Measurements from ENCODE around the gene CDC14C.

The CDC14C gene

DNA sequence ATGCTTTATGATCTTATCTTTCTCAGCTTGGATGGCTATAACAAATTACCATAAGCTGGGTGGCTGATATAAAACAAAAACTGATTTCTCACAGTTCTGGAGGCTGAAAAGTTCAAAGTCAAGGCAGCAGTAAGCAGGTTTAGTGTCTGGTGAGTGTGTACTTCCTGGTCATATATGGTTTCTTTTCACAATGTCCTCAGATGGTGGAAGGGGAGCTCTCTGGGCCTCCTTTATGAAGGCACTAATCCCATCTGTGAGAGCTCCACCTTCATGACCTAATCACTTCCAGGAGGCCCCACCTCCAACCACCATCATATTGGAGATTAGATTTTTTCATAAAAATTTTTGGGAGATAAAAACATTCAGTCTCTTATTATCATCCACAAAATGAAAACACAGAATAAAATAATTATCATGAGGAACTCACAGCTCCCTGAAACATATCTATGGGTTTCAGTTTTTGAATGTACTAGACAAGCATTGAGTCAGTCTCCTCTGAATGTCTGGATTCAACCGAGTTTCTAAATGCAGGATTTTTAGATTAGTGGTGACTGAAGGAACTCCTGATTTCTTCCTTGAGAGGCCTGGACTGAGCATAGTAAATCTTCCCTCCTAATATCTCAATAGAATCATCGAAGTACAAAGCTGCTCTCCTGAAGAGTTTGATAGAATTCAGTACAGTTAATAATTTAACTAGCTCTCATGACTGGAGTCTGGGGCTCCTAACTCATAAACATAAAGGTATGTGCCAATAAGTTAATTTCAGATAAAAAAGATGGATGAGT lies 8.0 kb downstream of the CDC14C start:
- H3K4me3 ChIP-seq (ENCODE audit: low read depth in 1 of 2, low read length in 2 of 2): no peak overlapping the region
- H3K36me3 ChIP-seq (ENCODE audit: control insufficient read depth in 1 of 2, insufficient read depth in 2 of 2, low read length in 2 of 2): no peaks in the 10 kb centered on the region
- no peaks in the 10 kb centered on the region for H3K4me1 ChIP-seq (ENCODE audit: control insufficient read depth in 1 of 2, insufficient read depth in 2 of 2, low read length in 2 of 2)
- no peaks in the 10 kb centered on the region for H3K9me3 ChIP-seq (ENCODE audit: control insufficient read depth in 1 of 2, low read length in 2 of 2)
- H3K27ac ChIP-seq (ENCODE audit: low read length): no peak overlapping the region
- no peaks in the 10 kb centered on the region for H3K27me3 ChIP-seq (ENCODE audit: low read depth, low read length)

DNA sequence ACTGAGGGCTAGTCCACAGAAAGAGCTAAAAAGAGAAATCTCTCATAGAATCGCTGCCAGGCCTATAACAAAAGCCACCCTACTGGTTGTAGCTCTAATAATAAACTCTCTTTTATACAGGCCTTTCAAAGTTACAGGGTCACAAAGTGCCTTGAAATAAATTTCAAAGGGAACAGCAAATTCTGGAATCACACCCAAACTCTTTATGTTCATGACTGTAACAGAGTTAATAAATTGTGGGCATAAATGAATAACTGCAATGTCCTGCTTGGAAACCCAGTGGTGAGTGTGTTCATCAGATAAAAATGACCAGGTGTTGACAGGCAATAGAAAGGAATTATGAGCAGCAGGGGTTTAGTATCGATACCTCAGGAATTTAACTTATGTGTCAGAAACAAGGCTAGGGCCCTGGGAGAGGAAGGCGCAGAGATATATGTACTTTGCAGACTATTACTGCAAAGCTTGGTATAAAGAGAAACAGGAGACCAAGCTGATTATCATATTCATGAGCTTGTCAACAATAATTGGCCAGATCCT lies 9.3 kb downstream of the CDC14C start:
- Histone ChIP-seq H3K27me3 (ENCODE audit: low read depth, low read length) (no peaks in the 10 kb centered on the region), H3K36me3 (ENCODE audit: control insufficient read depth in 1 of 2, insufficient read depth in 2 of 2, low read length in 2 of 2) (no peaks in the 10 kb centered on the region), H3K9me3 (ENCODE audit: control insufficient read depth in 1 of 2, low read length in 2 of 2) (no peaks in the 10 kb centered on the region), H3K27ac (ENCODE audit: low read length) (no peak overlapping the region), H3K4me3 (ENCODE audit: low read depth in 1 of 2, low read length in 2 of 2) (no peak overlapping the region), H3K4me1 (ENCODE audit: control insufficient read depth in 1 of 2, insufficient read depth in 2 of 2, low read length in 2 of 2) (peaks cover 0 to 1% of the 10 kb centered on the region in 2 donors)

DNA sequence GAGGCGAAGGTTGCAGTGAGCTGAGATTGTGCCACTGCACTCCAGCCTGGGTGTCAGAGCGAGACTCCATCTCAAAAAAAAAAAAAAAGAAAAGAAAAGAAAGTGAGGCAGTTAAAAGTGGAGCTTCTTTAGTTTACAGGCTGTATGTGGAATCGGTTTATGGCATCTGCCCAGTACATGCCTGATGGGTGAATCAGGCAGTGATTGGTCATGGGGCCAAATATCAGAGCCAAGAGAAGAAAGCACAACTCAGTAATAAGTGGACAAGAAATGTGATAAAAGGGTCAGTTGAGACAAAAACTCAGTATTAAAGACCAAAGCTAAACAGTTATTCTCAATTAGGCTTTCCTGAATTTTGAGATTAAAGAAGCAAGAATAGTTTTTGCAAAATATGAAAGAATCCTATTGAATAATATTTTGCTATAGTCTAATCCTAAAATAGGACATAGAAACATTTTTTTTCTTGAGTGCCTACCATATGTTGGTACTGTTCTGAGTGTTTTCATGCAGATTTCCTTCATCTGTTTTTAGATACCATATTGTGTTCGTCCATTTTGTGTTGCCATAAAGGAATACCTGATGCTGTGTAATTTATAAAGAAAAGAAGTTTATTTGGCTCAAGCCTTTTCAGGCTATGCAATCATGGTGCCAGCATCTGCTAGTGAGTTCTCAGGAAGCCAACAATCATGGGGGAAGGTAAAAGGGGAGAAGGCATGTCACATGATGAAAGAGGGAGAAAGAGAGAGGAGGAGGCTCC lies 14.4 kb downstream of the CDC14C start:
- no peaks in the 10 kb centered on the region for H3K27me3 ChIP-seq (ENCODE audit: low read depth, low read length)
- H3K4me1 ChIP-seq (ENCODE audit: control insufficient read depth in 1 of 2, insufficient read depth in 2 of 2, low read length in 2 of 2): peaks cover 0 to 7% of the 10 kb centered on the region in 2 donors
- H3K36me3 ChIP-seq (ENCODE audit: control insufficient read depth in 1 of 2, insufficient read depth in 2 of 2, low read length in 2 of 2): no peaks in the 10 kb centered on the region
- no peak overlapping the region for H3K4me3 ChIP-seq (ENCODE audit: low read depth in 1 of 2, low read length in 2 of 2)
- no peak overlapping the region for H3K27ac ChIP-seq (ENCODE audit: low read length)
- H3K9me3 ChIP-seq (ENCODE audit: control insufficient read depth in 1 of 2, low read length in 2 of 2): no peaks in the 10 kb centered on the region

DNA sequence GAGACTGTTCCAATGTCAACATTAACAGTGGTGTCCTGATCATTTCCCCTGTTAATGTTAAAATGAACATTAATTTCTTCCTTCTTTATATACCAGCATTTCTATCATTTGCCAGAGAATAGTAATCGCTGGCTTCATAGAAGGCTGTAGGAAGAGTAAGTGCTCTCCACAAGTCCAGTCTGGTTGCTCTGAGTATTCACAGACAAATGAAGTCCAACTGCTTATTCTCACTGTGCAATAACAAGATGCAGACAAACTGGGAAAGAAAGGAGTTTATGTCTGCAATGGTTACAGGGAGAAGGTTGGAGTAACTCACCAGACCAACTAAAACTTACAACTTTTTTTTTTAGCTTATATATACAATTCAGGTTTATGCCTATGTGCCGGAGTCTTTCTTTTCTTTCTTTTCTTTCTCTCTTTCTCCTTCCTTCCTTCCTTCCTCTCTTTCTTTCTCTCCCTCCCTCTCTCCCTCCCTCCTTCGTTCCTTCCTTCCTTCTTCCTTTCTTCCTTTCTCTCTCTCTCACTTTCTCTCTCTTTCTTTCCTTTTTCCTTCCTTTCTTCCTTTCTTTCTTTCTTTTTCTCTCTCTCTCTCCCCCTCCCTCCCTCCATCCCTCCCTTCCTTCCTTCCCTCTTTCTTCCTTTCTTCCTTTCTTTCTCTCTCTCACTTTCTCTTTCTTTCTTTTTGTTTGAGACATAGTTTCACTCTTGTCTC lies 19.1 kb downstream of the CDC14C start:
- Histone ChIP-seq H3K36me3 (ENCODE audit: control insufficient read depth in 1 of 2, insufficient read depth in 2 of 2, low read length in 2 of 2) (no peaks in the 10 kb centered on the region), H3K27me3 (ENCODE audit: low read depth, low read length) (no peaks in the 10 kb centered on the region), H3K4me3 (ENCODE audit: low read depth in 1 of 2, low read length in 2 of 2) (no peak overlapping the region), H3K4me1 (ENCODE audit: control insufficient read depth in 1 of 2, insufficient read depth in 2 of 2, low read length in 2 of 2) (peaks cover 0 to 7% of the 10 kb centered on the region in 2 donors), H3K27ac (ENCODE audit: low read length) (no peak overlapping the region), H3K9me3 (ENCODE audit: control insufficient read depth in 1 of 2, low read length in 2 of 2) (no peaks in the 10 kb centered on the region)

DNA sequence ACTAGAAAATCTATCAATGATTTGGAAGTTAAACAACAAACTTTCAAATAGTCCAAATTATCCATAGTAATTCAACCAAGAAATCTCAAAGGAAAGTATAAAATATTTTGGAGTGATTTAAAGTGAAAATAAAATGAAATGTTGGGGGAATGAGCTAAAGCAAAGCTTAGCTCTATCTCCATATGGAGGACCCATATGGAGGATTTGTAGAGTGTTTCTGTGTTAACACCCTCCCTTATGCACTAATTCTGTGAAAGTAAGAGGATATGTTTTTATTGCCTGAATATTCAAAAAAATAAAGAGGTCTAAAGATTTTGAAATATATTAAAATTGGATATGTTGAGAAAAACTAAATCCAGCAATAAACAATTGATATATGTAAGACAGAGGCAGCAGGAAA lies 31.6 kb downstream of the CDC14C start:
- H3K27me3 ChIP-seq (ENCODE audit: low read depth, low read length): no peaks in the 10 kb centered on the region

DNA sequence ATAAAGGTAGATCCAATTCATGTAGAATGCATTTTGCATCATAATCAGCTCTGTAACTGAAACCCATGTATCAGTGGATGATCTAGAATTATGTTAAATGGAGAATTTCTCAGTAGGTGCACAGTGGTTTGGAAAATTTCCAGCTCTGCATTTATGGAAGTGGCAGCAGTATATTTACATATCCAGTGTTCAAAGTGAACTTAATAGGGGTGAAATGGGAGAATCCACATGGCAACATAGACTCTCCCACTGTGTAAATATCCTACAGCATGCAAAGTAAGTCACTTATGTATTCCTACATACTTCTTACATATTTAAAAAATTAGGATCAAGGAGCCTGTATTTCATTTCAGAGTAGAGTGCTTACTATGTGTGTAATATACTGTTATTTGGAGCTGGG lies 35.3 kb downstream of the CDC14C start:
- no peaks in the 10 kb centered on the region for H3K36me3 ChIP-seq (ENCODE audit: control insufficient read depth in 1 of 2, insufficient read depth in 2 of 2, low read length in 2 of 2)
- no peaks in the 10 kb centered on the region for H3K9me3 ChIP-seq (ENCODE audit: control insufficient read depth in 1 of 2, low read length in 2 of 2)
- H3K27ac ChIP-seq (ENCODE audit: low read length): no peak overlapping the region
- H3K4me1 ChIP-seq (ENCODE audit: control insufficient read depth in 1 of 2, insufficient read depth in 2 of 2, low read length in 2 of 2): no peaks in the 10 kb centered on the region
- no peak overlapping the region for H3K4me3 ChIP-seq (ENCODE audit: low read depth in 1 of 2, low read length in 2 of 2)
- no peaks in the 10 kb centered on the region for H3K27me3 ChIP-seq (ENCODE audit: low read depth, low read length)

More for the DNA sequence above, 31.6 kb downstream of the CDC14C start:
- H3K36me3 ChIP-seq (ENCODE audit: control insufficient read depth in 1 of 2, insufficient read depth in 2 of 2, low read length in 2 of 2): no peaks in the 10 kb centered on the region
- no peaks in the 10 kb centered on the region for H3K9me3 ChIP-seq (ENCODE audit: control insufficient read depth in 1 of 2, low read length in 2 of 2)
- no peak overlapping the region for H3K27ac ChIP-seq (ENCODE audit: low read length)
- no peak overlapping the region for H3K4me3 ChIP-seq (ENCODE audit: low read depth in 1 of 2, low read length in 2 of 2)
- no peaks in the 10 kb centered on the region for H3K4me1 ChIP-seq (ENCODE audit: control insufficient read depth in 1 of 2, insufficient read depth in 2 of 2, low read length in 2 of 2)

DNA sequence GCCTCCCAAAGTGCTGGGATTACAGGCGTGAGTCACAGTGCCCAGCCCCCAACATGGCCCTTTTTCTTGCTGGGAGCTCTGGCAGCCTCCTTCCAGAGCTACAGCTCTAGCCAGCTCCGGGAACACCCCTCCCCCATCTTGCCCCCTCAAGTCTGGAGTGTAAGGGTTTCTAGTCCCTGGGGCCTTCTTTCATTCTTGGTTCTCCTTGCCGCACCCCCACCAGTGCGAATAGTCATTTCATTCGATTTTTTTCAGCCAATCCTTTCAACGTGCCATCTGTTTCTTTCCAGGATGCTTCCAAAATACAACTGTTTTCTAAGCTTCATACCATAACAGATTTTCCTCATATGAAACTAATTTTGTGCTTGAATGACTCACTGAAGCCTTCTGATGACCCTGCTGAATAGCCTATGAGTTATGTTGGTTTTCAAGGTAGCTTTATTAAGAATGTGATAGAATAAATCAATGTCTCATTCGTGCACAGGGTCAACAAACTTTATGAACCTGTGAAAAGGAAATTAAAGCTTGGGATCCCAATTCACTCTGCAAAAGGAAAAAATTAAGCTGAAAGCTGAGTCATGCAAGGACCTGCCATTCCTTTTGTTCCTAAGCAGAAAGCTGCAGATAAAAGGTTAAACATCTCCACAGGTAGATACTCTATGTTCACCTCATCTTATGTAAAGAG lies 38.6 kb downstream of the CDC14C start:
- no peaks in the 10 kb centered on the region for H3K4me1 ChIP-seq (ENCODE audit: control insufficient read depth in 1 of 2, insufficient read depth in 2 of 2, low read length in 2 of 2)
- H3K27ac ChIP-seq (ENCODE audit: low read length): no peak overlapping the region
- H3K4me3 ChIP-seq (ENCODE audit: low read depth in 1 of 2, low read length in 2 of 2): no peak overlapping the region
- H3K9me3 ChIP-seq (ENCODE audit: control insufficient read depth in 1 of 2, low read length in 2 of 2): no peaks in the 10 kb centered on the region
- no peaks in the 10 kb centered on the region for H3K36me3 ChIP-seq (ENCODE audit: control insufficient read depth in 1 of 2, insufficient read depth in 2 of 2, low read length in 2 of 2)
- H3K27me3 ChIP-seq (ENCODE audit: low read depth, low read length): no peaks in the 10 kb centered on the region

DNA sequence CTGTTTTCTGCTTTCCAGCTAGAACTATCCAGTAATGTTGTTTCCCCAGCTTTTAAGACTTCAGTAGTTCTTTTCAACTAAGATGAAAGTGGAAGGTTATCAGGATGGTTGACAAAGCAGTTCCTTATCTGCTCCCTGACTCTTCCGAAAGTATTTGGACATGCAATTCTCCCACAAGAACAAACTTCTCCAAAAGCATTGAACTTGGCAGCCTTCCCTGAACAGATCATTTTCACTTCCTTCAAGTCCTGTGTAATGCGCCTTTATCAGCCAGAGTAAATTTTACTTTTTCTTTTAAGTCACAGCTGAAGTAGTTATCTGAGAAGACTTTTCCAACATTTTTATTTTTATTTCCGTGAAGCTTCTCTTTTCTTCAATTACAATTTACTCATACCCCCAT lies 39.7 kb downstream of the CDC14C start:
- Histone ChIP-seq H3K36me3 (ENCODE audit: control insufficient read depth in 1 of 2, insufficient read depth in 2 of 2, low read length in 2 of 2) (no peaks in the 10 kb centered on the region), H3K27ac (ENCODE audit: low read length) (no peak overlapping the region), H3K9me3 (ENCODE audit: control insufficient read depth in 1 of 2, low read length in 2 of 2) (no peaks in the 10 kb centered on the region), H3K4me1 (ENCODE audit: control insufficient read depth in 1 of 2, insufficient read depth in 2 of 2, low read length in 2 of 2) (no peaks in the 10 kb centered on the region), H3K4me3 (ENCODE audit: low read depth in 1 of 2, low read length in 2 of 2) (no peak overlapping the region), H3K27me3 (ENCODE audit: low read depth, low read length) (no peaks in the 10 kb centered on the region)

DNA sequence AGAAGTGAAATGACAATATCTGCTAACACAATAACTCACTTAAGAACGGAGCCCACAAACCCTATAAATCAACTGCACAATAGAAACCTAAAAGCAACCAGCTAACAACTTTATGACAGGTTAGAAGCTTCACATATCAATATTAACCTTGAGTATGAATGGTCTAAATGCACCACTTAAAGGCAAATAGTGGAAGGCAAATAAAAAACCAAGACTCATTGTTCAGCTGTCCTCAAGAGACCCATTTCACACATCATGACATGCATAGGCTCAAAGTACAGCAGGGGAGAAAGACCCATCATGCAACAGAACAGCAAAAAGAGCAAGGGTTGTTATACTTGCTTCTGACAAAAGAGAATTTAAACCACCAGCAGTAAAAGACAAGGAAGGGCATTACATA lies 46.8 kb downstream of the CDC14C start:
- no peaks in the 10 kb centered on the region for H3K9me3 ChIP-seq (ENCODE audit: control insufficient read depth in 1 of 2, low read length in 2 of 2)
- H3K27me3 ChIP-seq (ENCODE audit: low read depth, low read length): no peaks in the 10 kb centered on the region
- H3K4me1 ChIP-seq (ENCODE audit: control insufficient read depth in 1 of 2, insufficient read depth in 2 of 2, low read length in 2 of 2): no peaks in the 10 kb centered on the region
- no peak overlapping the region for H3K27ac ChIP-seq (ENCODE audit: low read length)
- H3K4me3 ChIP-seq (ENCODE audit: low read depth in 1 of 2, low read length in 2 of 2): no peak overlapping the region
- H3K36me3 ChIP-seq (ENCODE audit: control insufficient read depth in 1 of 2, insufficient read depth in 2 of 2, low read length in 2 of 2): no peaks in the 10 kb centered on the region

DNA sequence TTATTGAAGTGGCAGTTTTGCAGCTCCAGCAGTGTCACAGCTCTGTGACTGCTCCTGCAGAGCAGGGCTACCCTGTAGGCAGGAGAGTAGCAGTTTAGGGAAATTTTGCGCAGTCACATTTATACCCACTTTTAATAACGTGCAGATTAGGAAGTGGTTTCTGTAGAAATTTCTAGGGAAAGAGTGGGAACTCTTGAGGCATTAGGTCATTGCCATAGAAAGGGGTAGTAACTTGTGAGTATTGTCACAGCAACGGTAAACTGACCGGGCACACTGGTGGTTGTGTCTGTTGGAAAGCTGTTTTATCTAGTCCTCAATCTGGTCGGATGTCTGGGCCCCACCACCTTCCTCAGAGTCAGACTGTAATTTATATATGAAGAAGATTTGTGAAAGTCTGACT lies 51.9 kb downstream of the CDC14C start:
- H3K27me3 ChIP-seq (ENCODE audit: low read depth, low read length): no peaks in the 10 kb centered on the region
- no peaks in the 10 kb centered on the region for H3K4me1 ChIP-seq (ENCODE audit: control insufficient read depth in 1 of 2, insufficient read depth in 2 of 2, low read length in 2 of 2)
- H3K36me3 ChIP-seq (ENCODE audit: control insufficient read depth in 1 of 2, insufficient read depth in 2 of 2, low read length in 2 of 2): no peaks in the 10 kb centered on the region
- no peak overlapping the region for H3K27ac ChIP-seq (ENCODE audit: low read length)
- no peaks in the 10 kb centered on the region for H3K9me3 ChIP-seq (ENCODE audit: control insufficient read depth in 1 of 2, low read length in 2 of 2)
- no peak overlapping the region for H3K4me3 ChIP-seq (ENCODE audit: low read depth in 1 of 2, low read length in 2 of 2)

DNA sequence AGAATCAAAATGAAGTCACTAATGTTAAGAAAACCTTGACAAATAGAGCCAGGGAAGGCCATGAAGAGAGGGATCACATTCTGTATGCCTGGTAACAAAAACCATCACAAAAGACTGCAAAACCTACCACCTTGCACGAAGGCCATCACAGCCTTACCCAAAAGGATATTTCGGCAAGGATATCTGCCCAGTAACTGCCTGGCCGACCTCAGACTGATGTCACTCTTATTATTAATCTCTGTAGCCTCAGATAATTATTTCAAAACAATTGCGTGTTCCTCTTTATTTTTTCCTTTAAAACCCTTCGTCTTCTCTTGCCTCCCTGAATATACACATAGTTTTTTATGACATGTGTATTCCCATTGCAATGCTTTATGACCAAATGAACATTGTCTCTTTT lies 52.5 kb downstream of the CDC14C start:
- H3K9me3 ChIP-seq (ENCODE audit: control insufficient read depth in 1 of 2, low read length in 2 of 2): no peaks in the 10 kb centered on the region
- H3K27me3 ChIP-seq (ENCODE audit: low read depth, low read length): no peaks in the 10 kb centered on the region
- H3K27ac ChIP-seq (ENCODE audit: low read length): no peak overlapping the region
- H3K36me3 ChIP-seq (ENCODE audit: control insufficient read depth in 1 of 2, insufficient read depth in 2 of 2, low read length in 2 of 2): no peaks in the 10 kb centered on the region
- no peaks in the 10 kb centered on the region for H3K4me1 ChIP-seq (ENCODE audit: control insufficient read depth in 1 of 2, insufficient read depth in 2 of 2, low read length in 2 of 2)
- H3K4me3 ChIP-seq (ENCODE audit: low read depth in 1 of 2, low read length in 2 of 2): no peak overlapping the region

Measured in muscle layer of duodenum (tissue), 2 donors.